GM21447 (cell line): ENCODE measurements around the gene FBXW11.

Experiments used
- ATAC-seq: cut with Tn5 transposase; IDR thresholded peaks from one replicate; pipeline ENCODE4 v1.9.1; 2021; ENCODE audit not compliant: unreplicated experiment

FBXW11 gene

DNA sequence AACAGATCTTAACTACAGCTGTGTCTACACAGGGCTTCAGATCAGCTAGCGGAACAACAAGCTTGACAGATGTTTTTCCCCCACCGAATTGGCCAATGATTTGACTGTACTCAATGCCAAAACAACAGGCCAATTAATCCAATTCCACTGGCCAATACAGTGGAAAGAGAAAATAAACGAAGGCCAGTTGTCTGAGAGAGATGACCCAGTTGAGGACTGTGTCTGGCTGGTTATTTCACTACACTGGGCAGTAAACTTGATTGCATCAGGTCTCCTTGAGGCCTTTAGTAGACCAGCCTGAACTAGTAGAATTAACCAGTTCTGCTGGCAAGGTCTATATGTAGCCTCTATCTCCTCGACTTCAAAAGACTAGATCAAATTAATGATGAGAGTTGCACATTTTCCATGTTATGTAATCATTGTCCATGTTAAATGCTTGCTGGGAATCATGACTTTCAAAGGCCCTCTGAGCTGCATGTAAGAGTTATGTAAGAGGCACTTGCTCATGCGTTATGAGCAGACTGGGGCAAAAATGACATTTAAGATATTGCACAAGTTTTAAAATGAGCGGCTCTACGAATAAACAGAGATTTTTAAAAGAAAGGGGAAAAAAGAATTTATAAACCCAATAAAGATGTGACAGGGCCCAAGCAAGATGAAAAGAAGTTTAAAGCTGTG lies 192.5 kb downstream of the FBXW11 start:
- ATAC-seq, result no peak

DNA sequence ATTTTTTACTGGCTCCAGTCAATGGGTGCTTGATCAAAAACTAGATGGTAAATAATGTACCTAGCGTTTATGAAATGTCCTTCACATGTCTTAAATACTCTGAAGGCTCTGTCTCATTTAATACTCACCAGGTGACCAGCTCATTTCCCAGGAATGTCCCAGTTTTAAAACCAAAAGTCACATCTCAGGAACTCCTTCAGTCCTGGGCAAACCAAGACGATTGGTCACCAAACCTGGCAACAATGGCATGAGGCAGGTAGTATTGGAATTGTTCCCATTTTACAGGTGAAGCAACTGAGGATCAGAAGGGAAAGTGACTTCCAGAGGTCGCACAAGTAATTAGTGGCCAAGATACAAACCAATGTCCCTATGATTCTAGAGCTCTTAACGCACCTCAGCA lies 193.2 kb downstream of the FBXW11 start:
- ATAC-seq, result no peak
